OCI-LY7 (cell line): ENCODE measurements around the gene SLC9A9. TPM values are rescaled to one million over a fixed set of nuclear protein-coding genes. Genes with fewer than 3 reads are reported as not detected.

ENCODE experiments used
- BruUV-seq: library from RNA; stranded (reverse); fragments of 400-500 nt; replicated peaks from 2 replicates; lab custom pipeline; 2021; lab: Mats Ljungman, UMichigan
- CTCF ChIA-PET: fragments of 300-600 bp; sonication (Branson Sonifier 250); formaldehyde crosslinking; loops from one replicate; lab custom pipeline; 2022; ENCODE audit warnings: antibody characterized with exemption; ENCODE audit not compliant: unreplicated experiment; lab: Charles Lee
- POLR2A ChIA-PET: fragments of 300-600 bp; sonication (Branson Sonifier 250); formaldehyde crosslinking; loops from one replicate; lab custom pipeline; 2022; ENCODE audit warnings: antibody characterized with exemption; lab: Charles Lee
- DNase-seq: peaks from one replicate; pipeline ENCODE4 v3.0.0-alpha.2; 2015; ENCODE audit warnings: low spot score
- H2AFZ ChIP-seq: fragments of 200-600 bp; sonication (generic), shearing (Covaris generic); 2 replicates; pipeline ENCODE4 v1.6.1; 2014; ENCODE audit warnings: mild to moderate bottlenecking, antibody characterized with exemption, low read length, moderate library complexity
- H3K27ac ChIP-seq: fragments of 200-600 bp; sonication (generic); 2 replicates; pipeline ENCODE4 v1.5.1; 2014; ENCODE audit warnings: mixed run types, low read depth, mild to moderate bottlenecking, moderate library complexity, low read length, inconsistent platforms; ENCODE audit not compliant: poor library complexity, severe bottlenecking
- H3K36me3 ChIP-seq: fragments of 200-600 bp; sonication (generic); 2 replicates; pipeline ENCODE4 v1.6.1; 2014; ENCODE audit warnings: mild to moderate bottlenecking, antibody characterized with exemption, low read length, moderate library complexity, mixed read lengths; ENCODE audit not compliant: insufficient read depth
- H3K4me1 ChIP-seq: fragments of 200-600 bp; sonication (generic); 2 replicates; pipeline ENCODE4 v1.5.1; 2014; ENCODE audit warnings: mild to moderate bottlenecking, low read length; ENCODE audit not compliant: insufficient read depth, poor library complexity, severe bottlenecking
- H3K4me2 ChIP-seq: fragments of 200-600 bp; sonication (generic); 2 replicates; pipeline ENCODE4 v1.6.1; 2014; ENCODE audit warnings: mild to moderate bottlenecking, low read length
- H3K4me3 ChIP-seq: fragments of 200-600 bp; sonication (generic); 2 replicates; pipeline ENCODE4 v1.5.1; 2014; ENCODE audit warnings: mild to moderate bottlenecking, low read depth, low read length; ENCODE audit not compliant: poor library complexity, severe bottlenecking
- H3K79me2 ChIP-seq: fragments of 200-600 bp; sonication (generic); 2 replicates; pipeline ENCODE4 v1.6.1; 2016; ENCODE audit warnings: low read depth, mild to moderate bottlenecking, low read length, moderate library complexity, mixed read lengths; ENCODE audit not compliant: insufficient read depth
- H3K9me2 ChIP-seq: fragments of 200-600 bp; sonication (generic); 2 replicates; pipeline ENCODE4 v1.6.1; 2016; ENCODE audit warnings: mild to moderate bottlenecking, low read length, mixed read lengths; ENCODE audit not compliant: insufficient read depth
- H3K9me3 ChIP-seq: fragments of 200-600 bp; sonication (generic); 2 replicates; pipeline ENCODE4 v1.6.1; 2014; ENCODE audit warnings: mild to moderate bottlenecking, mixed run types, low read length, mixed read lengths
- H4K20me1 ChIP-seq: fragments of 200-600 bp; sonication (generic); 2 replicates; pipeline ENCODE4 v1.6.1; 2014; ENCODE audit warnings: mild to moderate bottlenecking, antibody characterized with exemption, low read length, moderate library complexity, mixed read lengths; ENCODE audit not compliant: insufficient read depth
- CTCF ChIP-seq: fragments of 200-600 bp; sonication (generic); conservative IDR thresholded peaks from 2 replicates; pipeline ENCODE4 v1.5.1; 2014; ENCODE audit warnings: mild to moderate bottlenecking, antibody characterized with exemption, low read length, moderate library complexity, mixed read lengths
- EZH2phosphoT487 ChIP-seq: fragments of 200-600 bp; sonication (generic); IDR thresholded peaks from 2 replicates; pipeline ENCODE4 v1.6.1; 2018; ENCODE audit warnings: low read depth, borderline replicate concordance, mild to moderate bottlenecking, mixed run types, antibody characterized with exemption, low read length, moderate library complexity, mixed read lengths
- intact Hi-C: fragments of 100-400 bp; cut with micrococcal nuclease; formaldehyde crosslinking; loops from one replicate; pipeline ENCODE4 v1.10.0; 2022; ENCODE audit not compliant: unreplicated experiment
- total RNA-seq, 2 experiments: library from RNA; depleted of rRNA in 1 of 2; stranded (reverse); fragments of >200 nt in 1 of 2; shearing (Covaris generic) in 1 of 2; gene quantifications; 2 replicates each; pipeline ENCODE4 v1.2.3, GENCODE V29; 2014 to 2022

Gene SLC9A9
- total RNA-seq, 2 experiments from 2014 or later = 9.3 to 14.8 TPM

DNA sequence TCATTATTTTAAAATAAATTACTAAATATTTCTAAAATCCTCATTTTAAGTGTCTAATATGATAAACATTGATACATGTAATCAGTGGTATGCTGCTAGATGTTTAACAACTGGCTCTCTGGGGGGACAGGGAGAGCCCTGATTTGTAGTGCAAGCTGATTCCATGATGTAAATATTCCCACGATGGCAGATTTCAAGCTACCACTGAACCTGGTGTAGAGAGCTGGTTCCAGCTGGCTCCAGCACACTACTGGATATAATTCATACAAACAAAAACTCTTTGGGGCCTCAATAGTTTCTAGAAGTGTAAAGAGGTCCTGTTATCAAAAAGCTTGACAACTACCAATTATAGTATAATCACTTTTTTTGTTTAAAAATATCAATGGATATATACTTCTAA, 316.2 kb downstream of the SLC9A9 start:
- ChIA-PET CTCF (no interaction called here), POLR2A (interaction anchor here (0.6 to 1.7 kb wide), 4 partner anchors 10 to 562 kb away, joined by 3 to 5 read pairs (median 4); no protein-coding TSS in a partner anchor)
- intact Hi-C loops = no loop called here
- no peak overlapping the region for H2AFZ ChIP-seq
- no peaks in the 10 kb centered on the region for H3K9me3 ChIP-seq
- H3K4me2 ChIP-seq = no peak overlapping the region
- H3K9me2 ChIP-seq = no peaks in the 10 kb centered on the region
- BruUV-seq = no TSS peak
- H3K79me2 ChIP-seq = no peaks in the 10 kb centered on the region
- H4K20me1 ChIP-seq = no peaks in the 10 kb centered on the region
- no peak for DNase-seq
- H3K4me3 ChIP-seq = no peak overlapping the region
- no peaks in the 10 kb centered on the region for H3K36me3 ChIP-seq
- H3K27ac ChIP-seq = no peak overlapping the region
- TF ChIP-seq CTCF (no peak), EZH2phosphoT487 (no peak)
- peaks cover 7% of the 10 kb centered on the region for H3K4me1 ChIP-seq

- ChIA-PET POLR2A (interaction anchor here (0.5 to 1.7 kb wide), 4 partner anchors 9 to 563 kb away, joined by 3 to 5 read pairs (median 4); no protein-coding TSS in a partner anchor), CTCF (no interaction called here)
- BruUV-seq = no TSS peak
- no peak for TF ChIP-seq EZH2phosphoT487
- no peak for TF ChIP-seq CTCF
- Histone ChIP-seq H3K27ac (no peak overlapping the region), H3K9me2 (no peaks in the 10 kb centered on the region), H3K79me2 (no peaks in the 10 kb centered on the region), H3K4me3 (no peak overlapping the region), H2AFZ (no peak overlapping the region), H4K20me1 (no peaks in the 10 kb centered on the region), H3K9me3 (no peaks in the 10 kb centered on the region), H3K4me1 (peaks cover 3% of the 10 kb centered on the region), H3K36me3 (no peaks in the 10 kb centered on the region), H3K4me2 (no peak overlapping the region)
- intact Hi-C loops = no loop called here
- no peak for DNase-seq
Measured at GRCh38 chr3:143531101-143531500, 317.2 kb downstream of the SLC9A9 start.

DNA sequence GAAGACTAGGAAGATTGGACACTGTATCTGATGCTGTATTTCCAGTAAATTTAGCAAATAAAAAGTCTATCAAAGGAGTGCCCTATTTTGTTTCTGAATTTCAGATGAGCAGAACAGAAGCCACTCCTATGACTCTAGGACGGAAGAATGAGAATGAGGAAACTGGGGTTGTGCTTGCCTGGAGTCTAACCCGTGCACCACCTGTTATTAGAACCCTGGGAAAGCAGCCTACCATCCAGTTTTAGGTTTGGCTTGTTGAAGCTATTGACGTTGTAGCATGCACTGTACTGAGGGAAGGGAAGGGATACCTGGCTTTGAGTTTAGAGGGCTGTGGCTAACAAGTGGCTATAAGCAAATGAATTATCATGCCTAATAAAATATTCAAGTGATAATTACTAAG, 318.5 kb downstream of the SLC9A9 start:
- Histone ChIP-seq H3K9me2 (no peaks in the 10 kb centered on the region), H3K36me3 (no peaks in the 10 kb centered on the region), H3K4me2 (no peak overlapping the region), H2AFZ (no peak overlapping the region), H3K27ac (no peak overlapping the region), H4K20me1 (no peaks in the 10 kb centered on the region), H3K9me3 (no peaks in the 10 kb centered on the region), H3K79me2 (no peaks in the 10 kb centered on the region), H3K4me3 (no peak overlapping the region), H3K4me1 (no peaks in the 10 kb centered on the region)
- intact Hi-C loops = no loop called here
- no TSS peak for BruUV-seq
- CTCF ChIA-PET = no interaction called here
- POLR2A ChIA-PET = no interaction called here
- TF ChIP-seq CTCF = no peak
- no peak for TF ChIP-seq EZH2phosphoT487
- no peak for DNase-seq
